Gastroesophageal sphincter (tissue), 3 donors: ENCODE measurements around the gene MTMR12.

Experiments used
- POLR2A ChIP-seq, 2 donors: fragments of 450-650 bp; IDR thresholded peaks; one replicate each; pipeline ENCODE4 v1.6.1; 2017; ENCODE audit warnings: antibody characterized with exemption in 2 of 2, mild to moderate bottlenecking in 2 of 2, moderate library complexity in 1 of 2
- POLR2AphosphoS5 ChIP-seq: sonication (generic); formaldehyde crosslinking; IDR thresholded peaks from one replicate; pipeline ENCODE4 v1.6.1; 2017; ENCODE audit warnings: antibody characterized with exemption
- TF ChIP-seq, protein P1 (sequence below), 4 experiments: fragments of 200-600 bp in 2 of 4; fragments of 450-650 bp in 2 of 4; sonication (generic) in 1 of 4; IDR thresholded peaks; one replicate each; pipeline ENCODE4 v1.5.1; 2017 to 2019; ENCODE audit warnings: antibody characterized with exemption in 4 of 4, mild to moderate bottlenecking in 2 of 4, moderate library complexity in 2 of 4

DNA sequence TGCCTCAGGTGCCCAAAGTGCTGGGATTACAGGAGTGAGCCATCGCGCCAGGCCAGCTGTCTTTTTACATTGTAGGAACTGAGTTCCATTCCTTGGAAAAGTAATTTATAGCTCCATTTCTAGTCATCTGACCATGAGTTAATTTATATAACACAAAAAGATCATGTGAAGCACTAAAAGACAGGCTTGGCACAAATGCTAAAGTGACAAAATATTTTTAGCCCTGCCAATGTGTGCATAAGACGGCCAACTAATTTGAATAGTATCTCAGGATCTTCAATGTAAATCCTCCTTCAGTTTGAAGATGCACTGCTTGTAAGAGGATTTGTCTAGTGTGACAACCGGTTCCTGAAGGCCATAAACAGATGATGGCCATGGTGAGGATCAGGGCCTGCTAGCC, 49.1 kb downstream of the MTMR12 start:
- TF ChIP-seq, protein P1, sequence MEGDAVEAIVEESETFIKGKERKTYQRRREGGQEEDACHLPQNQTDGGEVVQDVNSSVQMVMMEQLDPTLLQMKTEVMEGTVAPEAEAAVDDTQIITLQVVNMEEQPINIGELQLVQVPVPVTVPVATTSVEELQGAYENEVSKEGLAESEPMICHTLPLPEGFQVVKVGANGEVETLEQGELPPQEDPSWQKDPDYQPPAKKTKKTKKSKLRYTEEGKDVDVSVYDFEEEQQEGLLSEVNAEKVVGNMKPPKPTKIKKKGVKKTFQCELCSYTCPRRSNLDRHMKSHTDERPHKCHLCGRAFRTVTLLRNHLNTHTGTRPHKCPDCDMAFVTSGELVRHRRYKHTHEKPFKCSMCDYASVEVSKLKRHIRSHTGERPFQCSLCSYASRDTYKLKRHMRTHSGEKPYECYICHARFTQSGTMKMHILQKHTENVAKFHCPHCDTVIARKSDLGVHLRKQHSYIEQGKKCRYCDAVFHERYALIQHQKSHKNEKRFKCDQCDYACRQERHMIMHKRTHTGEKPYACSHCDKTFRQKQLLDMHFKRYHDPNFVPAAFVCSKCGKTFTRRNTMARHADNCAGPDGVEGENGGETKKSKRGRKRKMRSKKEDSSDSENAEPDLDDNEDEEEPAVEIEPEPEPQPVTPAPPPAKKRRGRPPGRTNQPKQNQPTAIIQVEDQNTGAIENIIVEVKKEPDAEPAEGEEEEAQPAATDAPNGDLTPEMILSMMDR (IDR thresholded peaks at IDR 0.05): no peak
- no peak for TF ChIP-seq POLR2A (IDR thresholded peaks at IDR 0.05)
- no peak for TF ChIP-seq POLR2AphosphoS5
